ENCODE measurements around the gene UQCR11.
A peak's percentile ranks its signal among the peaks of the same experiment; 100 is the strongest.

Gene UQCR11

DNA sequence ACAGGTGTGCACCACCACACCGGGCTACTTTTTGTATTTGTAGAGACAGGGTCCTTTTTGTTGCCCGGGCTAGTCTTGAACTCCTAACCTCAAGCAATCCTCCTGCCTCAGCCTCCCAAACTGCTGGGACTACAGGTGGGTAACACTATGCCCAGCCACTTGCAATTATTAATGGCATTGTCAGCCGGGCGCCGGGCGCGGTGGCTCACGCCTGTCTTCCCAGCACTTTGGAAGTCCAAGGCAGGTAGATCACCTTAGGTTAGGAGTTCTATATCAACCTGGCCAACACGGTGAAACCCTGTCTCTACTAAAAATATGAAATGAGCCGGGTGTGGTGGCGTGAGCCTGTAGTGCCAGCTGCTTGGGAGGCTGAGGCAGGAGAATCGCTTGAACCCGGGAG is 34.4 kb downstream of the UQCR11 start:
- no peak overlapping the region for H3K4me3 ChIP-seq (ENCODE audit: low read depth, low read length)

DNA sequence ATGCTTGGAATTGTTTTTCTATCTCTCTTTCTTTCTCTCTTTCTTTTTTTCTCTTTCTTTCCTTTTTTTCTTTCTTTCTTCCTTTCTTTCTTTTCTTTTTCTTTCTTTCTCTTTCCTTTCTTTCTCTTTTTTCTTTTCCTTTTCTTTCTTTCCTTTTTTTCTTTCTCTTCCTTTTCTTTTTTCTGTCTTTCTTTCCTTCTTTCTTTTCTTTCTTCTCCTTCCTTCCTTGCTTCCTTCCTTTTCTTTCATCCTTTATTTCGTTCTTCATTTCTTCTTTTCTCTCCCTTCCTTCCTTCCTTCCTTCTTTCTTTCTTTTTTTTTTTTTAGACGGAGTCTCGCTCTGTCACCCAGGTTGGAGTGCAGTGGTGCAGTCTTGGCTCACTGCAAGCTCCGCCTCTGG is 35.3 kb downstream of the UQCR11 start:
- no peak overlapping the region for H3K4me3 ChIP-seq (ENCODE audit: low read depth, low read length)

DNA sequence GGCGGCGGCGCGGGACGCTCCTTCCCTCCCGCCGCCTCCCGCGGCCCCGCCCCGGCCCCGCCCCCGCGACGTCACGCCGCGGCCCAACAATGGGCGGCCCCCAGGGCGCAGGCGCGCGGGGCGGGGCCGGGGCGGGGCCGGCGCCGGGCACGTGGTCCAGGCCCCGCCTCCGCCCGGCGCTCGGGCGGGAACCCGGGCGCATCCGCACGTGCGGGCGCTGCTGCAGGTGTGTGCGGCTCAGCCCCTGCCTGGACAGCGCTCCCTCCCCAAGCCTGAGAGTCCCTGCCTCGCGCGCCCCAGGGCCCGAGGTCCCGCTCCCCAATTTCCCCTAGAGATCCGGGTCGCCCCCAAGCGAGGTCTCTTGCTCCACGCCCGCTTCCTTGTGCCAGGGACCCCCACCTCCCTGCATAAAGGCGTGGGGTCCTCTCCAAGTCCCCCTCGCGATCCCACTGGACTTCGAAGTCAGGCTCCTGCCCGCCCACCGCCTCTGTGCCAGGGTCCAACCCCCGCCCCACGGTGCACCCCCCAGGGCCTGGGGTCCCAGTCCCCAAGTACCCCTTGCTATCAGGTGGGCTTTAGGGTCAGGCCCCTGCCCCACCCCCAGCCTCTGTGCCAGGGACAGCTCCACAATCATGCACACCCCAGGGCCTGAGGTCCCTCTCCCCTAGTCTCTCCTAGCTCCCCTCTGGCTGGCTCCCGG is 36.8 kb downstream of the UQCR11 start, which contains the start of gene MEX3D:
TSS of gene MEX3D (minus strand) at position 6 of the 700 bp plus-strand sequence. CDS start 267 bp downstream, outside the sequence.
- peak within 1 kb of the TSS; percentile 80 for H3K4me3 ChIP-seq (ENCODE audit: low read depth, low read length)

DNA sequence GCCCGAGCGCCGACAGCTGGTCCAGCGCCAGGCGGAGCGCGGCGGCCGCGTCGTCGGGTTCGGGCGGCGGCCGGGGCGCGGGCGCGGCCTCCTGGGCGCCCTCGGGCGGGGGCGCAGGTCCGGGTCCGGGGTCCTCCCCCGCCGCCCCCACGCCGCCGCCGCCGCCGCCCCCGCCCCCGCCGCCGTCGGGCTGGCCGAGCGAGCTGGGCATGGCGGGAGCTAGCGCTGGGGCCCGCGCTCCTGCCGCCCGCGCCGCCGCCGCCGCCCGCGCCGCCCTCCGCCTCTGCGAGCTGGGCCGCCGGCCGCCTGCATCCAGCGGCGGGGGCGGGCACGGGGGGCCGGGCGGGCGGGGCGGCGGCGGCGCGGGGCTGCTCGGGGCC is 37.4 kb downstream of the UQCR11 start:
- H3K4me3 ChIP-seq (ENCODE audit: low read depth, low read length): no peak overlapping the region

DNA sequence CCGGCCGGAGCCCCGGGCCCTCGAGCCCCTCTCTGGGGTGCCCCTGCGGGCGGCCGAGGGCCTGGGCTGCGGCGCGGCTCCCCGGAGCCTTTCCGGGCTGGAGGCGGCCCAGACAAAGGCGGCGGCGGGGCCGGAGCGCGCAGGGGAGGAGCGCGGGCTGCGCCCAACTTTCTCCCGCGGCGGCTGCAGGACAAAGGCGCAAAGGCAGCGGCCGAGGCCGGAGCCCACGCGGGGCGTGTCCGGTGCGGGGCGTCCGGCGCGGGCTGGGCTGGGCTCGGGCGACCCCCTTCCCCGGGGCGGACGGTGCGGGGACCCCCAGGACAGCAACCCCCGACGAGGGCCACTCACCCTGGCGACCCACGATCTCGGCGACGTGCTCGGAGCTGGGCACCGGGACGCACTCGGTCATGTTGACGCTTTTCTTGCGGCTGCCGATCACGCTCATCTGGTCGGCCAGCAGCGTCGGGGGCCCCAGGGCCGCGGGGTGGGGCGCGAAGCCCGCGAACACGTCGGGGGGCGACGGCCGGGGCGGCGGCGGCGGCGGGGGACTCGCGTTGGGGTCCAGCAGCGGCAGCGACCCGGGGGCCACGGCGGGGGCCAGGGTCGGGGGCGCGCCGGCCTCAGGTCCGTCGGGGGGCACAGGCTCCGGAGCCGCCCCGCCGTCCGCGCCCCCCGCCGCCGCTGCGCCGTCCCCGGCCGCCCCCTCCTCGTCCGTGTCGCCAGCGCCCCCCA is 38.0 kb downstream of the UQCR11 start:
- peak overlapping the region; percentile 80 for H3K4me3 ChIP-seq (ENCODE audit: low read depth, low read length)

DNA sequence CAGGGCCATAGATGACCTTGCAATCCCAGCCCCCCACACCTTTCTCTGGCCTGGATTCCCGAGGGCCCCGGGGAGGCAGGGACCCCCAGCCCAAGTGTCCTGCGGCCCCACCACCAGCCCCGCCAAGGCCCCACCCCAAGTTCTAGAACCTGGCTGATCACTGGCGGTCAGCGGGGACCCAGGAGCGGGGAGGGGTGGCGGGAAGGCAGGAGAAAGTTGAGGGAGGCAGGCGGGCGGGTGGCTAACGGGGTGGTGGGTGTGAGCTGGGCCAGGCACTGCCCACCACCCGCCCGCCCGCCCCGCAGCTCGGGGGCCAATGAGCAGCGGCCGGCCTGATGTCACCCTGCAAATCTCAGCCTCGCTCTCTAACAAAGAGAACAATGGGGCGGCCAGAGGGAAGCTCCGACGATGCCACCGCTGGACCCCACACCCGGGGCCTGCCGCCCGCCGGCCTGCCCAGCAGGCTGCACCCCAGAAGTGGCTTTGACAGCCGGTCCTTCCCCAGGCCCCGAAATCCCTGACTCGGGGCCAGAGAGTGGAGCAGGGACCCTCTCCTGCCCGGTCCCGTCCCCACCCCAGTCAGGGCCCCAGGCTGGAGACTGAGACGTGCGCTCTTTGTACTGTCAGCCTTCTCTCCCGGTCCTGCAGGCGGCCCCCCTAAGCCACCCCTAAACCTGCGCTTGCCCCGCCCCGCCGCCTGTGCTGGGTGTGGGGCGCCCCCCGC is 38.7 kb downstream of the UQCR11 start:
- peak overlapping the region; percentile 80 for H3K4me3 ChIP-seq (ENCODE audit: low read depth, low read length)

DNA sequence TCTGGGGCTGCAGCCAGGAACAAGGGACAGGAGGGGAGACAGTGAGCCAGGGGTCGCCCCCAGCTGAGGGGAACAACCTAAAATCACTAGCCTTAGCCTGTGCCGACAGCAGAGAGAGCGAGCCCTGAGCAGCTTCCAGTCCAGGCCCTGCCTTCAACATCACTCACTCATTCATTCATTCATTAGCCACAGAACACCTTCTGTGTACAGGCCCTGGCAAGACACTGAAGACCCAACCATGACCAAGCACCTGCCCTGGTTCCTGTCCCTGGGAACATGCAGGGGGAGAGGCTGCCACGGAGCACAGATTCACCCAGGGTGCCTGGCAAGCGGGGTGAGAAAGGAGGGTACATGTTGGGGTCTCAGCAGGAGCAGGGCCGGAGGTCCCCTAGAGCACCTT is 42.0 kb downstream of the UQCR11 start:
- no peak overlapping the region for H3K4me3 ChIP-seq (ENCODE audit: low read depth, low read length)

DNA sequence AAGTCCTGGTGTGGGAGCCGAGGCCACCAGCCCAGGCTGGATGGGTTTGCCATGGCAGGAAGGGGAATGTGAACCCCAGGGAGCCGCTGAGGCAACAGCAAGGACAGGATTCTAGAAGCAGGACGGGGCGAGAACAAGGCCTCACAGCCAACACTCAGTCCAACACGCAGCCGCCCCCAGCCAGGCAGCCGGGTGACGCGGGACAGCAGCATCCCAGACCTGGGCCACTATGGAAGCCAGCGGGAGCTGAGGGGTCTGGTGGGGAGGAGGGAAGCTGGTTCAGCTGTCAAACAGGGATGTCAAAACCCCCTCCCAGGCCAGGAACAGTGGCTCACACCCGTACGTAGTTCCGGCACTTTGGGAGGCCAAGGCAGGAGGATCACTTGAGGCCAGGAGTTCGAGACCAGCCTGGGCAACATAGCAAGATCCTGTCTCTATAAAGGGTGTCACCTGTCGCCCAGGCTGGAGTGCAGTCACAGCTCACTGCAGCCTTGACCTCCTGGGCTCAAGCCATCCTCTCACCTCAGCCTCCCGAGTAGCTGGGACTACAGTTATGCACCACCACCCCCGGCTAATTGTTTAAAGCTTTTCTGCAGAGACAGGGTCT is 43.9 kb downstream of the UQCR11 start:
- H3K4me3 ChIP-seq (ENCODE audit: low read depth, low read length): no peak overlapping the region

DNA sequence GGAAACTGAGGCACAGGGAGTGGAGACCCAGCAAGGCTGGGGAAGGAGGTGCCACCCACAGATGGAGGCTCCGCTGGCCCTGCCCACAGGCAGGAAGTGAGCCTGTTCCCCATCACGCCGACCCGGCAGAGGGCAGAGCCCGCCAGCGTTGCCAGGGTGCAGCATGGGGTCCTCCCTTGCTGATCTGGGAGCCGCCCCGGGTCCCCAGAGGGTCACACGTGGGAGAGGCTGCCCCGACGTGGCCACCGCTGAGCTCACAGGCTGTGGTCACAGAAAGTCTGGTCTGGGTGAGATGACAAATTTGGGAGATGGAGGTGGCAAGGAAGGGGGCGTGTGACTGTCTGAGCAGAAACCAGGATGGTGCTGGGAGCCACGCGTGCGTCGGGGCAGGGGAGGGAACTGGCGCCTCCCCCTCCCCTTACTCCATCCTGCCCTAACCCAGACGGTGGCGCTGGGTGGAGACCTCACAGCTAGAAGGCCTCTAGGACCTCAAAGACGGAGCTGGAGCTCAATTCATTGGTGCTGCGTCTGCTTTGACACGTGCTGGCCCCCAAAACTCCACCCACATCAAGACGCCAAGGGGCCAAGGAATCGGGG is 44.9 kb downstream of the UQCR11 start:
- no peak overlapping the region for H3K4me3 ChIP-seq (ENCODE audit: low read depth, low read length)

DNA sequence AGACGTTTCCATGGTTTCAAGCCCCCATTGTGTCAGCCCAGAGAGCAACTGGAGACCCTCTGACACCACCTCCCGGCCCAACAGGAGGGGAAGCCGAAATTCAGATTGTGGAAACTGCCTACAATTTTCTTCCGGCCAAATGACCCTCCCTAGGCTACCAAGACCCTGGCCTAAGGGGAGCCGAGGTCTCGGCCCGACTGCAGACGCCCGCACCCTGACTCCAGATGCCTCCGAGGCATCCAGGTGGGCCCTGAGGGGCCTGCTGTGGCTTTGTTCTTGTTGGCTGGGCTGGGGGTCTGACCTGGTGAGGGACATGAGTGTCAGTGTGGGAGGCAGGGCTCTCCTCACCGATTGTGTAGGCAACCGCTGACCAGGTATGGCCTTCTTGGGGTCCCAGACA is 46.7 kb downstream of the UQCR11 start:
- H3K4me3 ChIP-seq (ENCODE audit: low read depth, low read length): no peak overlapping the region

DNA sequence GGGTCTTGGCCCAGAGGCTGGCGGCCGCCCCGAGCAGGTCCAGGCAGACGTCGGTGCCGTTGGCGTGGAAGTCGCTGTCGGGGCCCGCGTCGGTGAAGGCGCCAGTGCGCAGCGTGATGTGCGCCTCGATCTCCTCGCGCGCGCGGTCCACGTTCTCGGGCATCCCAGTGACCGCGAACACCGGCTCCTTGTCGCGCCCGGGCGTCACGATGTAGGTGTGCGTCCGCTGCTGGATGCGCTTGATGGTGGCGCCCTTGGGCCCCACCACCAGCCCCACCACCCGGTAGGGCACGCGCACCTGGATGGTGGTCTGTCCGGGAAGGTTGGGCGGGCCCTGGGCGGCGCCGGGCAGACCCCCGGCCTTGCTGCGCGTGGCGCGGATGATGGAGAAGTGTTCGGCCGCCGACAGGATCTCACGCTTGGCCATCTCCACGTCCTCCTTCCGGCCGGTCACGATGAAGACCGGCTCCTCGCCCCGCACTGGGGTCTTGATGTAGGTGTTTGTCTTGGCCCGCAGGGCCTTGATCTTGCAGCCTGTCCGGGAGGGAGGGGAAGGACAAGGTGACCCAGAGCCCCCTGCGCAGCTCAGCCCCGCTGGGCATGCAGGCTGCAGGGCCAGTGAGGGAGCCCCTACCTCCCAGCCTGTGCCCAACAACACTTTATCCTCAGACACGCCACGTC is 48.7 kb downstream of the UQCR11 start:
- H3K4me3 ChIP-seq (ENCODE audit: low read depth, low read length): no peak overlapping the region

DNA sequence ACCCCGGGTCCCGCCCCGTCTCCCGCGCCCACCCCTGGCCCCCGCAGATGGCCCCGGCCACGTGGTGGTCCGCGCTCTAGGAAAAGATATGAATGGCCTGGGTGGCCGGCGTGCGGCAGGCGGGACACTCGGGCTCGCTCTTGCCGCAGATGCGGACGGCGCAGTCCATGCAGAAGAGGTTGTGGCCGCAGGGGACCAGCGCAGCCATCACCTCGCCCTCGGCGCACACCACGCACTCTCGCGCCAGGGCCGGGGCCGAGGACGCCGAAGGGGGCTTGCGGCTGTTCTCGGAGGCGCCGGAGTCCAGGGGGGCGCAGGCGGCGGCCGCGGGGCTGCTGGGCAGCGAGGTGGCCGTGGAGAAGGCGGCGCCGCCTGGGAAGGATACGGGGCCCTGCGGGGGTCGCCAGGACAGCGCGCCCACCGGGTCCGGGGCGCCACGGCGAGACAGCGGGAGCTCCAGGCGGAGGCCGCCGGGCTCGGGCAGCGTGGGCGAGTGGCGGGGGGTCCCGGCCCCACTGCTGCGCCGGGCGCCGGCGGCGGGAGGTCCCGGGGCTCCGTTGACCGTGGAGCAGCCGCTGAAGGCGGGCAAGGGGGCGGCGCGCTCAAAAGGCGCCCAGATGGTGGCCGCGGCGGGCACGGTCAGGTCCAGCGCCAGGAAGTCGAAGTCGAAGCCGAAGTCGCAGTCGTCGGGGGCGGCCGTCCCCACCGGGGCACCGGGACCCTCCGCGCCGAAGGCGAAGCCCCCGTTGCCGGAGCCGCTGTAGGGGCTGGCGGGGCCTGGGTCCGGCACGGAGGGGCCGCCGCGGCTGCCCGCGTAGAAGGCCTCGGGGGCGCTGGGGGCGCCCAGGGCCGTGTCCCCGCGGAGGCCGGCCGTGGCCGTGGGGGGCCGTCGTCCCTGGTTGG is 49.5 kb downstream of the UQCR11 start:
- H3K4me3 ChIP-seq (ENCODE audit: low read depth, low read length): no peak overlapping the region

DNA sequence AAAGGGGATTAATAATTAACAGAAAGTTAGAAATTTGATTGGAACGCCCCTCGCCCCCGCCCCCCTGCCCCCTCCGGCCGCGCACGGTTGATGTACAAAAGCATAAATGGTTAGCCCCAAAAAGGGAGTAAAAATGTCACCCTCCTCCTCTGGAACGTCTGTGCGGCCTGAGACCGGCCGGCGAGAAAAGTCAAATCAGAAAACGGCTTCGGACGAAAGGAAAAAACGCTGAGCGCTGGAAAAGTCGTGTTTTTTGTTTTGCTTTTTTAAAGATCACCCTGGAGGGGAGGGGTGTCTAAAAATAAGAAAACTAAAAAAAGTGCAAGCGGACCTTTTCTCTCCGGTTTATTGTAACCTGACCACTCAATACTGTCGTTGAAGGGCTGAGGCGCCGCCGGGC is 50.3 kb downstream of the UQCR11 start:
- no peak overlapping the region for H3K4me3 ChIP-seq (ENCODE audit: low read depth, low read length)

DNA sequence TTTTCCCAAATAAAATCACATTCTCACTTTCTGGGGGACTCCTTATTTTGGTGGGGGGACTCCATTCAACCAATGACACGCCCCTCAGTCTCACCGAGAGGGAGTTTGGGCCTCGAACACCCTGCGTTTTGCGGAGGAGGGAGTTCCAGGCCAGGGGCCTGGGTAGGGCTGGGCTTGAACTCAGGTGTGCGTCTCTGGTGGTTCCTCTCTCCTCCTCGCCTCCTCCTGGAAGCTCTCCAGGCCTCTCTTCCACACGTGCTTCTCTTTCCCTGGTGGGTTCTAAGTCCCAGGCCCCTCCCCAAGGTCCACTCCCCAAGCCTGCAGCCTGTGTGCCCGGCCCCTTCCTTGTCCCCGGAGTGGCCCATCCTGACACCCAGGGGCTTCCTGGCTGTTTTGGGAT is 51.8 kb downstream of the UQCR11 start:
- H3K4me3 ChIP-seq (ENCODE audit: low read depth, low read length): no peak overlapping the region

DNA sequence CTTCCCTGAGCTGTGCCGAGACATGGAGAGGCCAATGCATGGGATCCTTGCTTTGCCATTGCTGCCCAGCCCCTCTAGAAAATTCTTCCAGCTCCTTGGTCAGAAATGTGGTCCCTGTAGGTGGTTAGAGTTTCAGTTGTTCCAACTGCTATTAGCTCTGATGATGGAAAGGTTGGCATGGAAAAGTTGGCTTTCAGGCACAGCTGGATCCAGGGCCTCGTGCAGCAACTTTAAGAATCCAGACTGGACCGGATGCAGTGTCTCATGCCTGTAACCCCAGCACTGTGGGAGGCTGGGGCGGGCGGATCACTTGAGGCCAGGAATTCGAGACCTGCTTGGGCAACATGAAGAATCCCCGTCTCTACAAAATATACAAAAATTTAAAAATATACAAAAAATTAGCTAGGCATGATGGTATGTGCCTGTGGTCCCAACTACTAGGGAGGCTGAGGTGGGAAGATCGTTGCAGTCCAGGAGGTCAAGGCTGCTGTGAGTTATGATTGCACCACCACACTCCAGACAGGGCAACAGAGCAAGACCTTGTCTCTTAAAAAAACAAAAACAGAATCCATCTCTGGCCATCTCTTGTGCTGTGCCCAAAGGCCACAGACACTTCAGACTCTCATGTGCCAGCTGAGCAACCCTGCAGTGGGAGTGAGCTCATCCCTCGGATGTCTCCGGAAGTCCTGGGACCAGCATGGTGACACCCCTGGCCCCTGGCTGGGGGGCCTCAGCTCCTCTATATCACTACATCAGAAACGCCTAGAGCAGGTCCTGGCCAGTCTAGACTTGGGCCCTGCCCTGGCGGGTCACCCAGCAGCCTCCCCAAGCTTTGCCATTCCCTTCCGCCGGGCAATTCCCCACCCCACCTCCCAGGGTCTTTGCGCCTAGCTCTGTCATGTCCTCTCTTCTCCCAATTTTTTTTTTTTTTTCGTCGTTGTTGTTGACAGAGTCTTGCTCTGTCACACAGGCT is 53.9 kb downstream of the UQCR11 start:
- H3K4me3 ChIP-seq (ENCODE audit: low read depth, low read length): no peak overlapping the region

DNA sequence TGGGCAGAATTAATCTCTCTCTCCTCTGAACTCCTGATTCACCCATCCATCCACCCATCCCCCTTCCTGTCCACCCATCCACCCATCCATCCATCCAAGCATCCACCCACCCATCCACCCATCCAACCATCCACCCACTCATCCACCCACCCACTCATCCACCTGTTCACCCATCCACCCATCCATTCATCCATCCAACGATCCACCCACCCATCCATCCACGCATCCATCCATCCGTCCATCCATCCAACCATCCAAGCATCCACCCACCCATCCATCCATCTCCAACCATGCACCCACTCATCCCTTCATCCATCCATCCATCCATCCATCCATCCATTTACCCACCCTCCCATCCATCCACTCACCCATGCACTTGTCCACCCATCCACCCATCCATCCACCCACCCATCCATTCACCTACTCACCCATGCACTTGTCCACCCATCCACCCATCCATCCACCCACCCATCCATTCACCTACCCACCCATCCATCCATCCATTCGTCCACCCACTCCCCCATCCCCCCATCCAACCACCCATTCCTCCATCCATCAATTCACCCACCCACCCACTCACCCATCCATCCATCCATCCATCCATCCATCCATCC is 55.8 kb downstream of the UQCR11 start:
- H3K4me3 ChIP-seq (ENCODE audit: low read depth, low read length): no peak overlapping the region

Data from iPS-11a (cell line).